Right lobe of liver (tissue), 4 donors: ENCODE data around the gene HSD17B2.

Experiments
- CTCF ChIP-seq, 4 donors: fragments of 200-600 bp in 3 of 4; fragments of 450-650 bp in 1 of 4; IDR thresholded peaks; one replicate each; pipeline versions ENCODE4 v1.5.1 to v1.8.0; 2016 to 2022; ENCODE audit warnings: antibody characterized with exemption in 4 of 4, mild to moderate bottlenecking in 2 of 4
- POLR2A ChIP-seq: fragments of 450-650 bp; IDR thresholded peaks from one replicate; pipeline ENCODE4 v1.6.1; 2017; ENCODE audit warnings: antibody characterized with exemption, mild to moderate bottlenecking
- donor health status: DM: no; HTN: no; CAD: no.
- donor health status: DM: no; HTN: no; CAD: no.
- donor health status: DM: no; HTN: yes; CAD: no.

DNA sequence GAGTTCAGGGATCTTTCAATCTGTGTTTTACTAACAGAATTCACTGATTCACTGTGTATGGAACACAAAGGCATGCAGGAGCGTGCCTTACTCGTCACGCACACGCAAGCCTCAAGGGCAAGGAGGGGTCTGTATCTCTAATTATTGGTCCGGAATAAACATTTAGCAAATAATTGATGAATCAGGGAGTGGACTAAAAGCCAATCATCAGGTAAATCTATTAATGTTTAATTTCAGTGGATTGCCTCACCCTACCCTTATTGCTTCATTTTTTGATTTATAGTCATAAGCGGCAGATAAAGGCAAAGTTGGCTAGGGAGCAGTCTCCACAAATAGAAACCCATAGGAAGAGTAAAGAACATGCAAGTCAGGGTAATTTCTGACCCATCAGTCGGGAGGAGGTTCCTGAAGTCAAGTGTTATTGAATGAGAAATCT is 7.4 kb upstream of the HSD17B2 start:
- TF ChIP-seq CTCF (IDR thresholded peaks at IDR 0.05) (peak in 1 of 4 donors; percentile 7), POLR2A (peak; percentile 60)
